Mammary epithelial cell (primary cell): Measurements from ENCODE around the gene ADGRE1.

Source experiments
- EZH2 ChIP-seq: IDR thresholded peaks from 2 replicates; pipeline ENCODE4 v1.6.1; 2012; ENCODE audit warnings: low read length, inconsistent platforms, borderline replicate concordance
- TF ChIP-seq, protein P1 (sequence below), 2 donors: IDR thresholded peaks in 1 of 2; conservative IDR thresholded peaks in 1 of 2; 2 replicates each; pipeline ENCODE4 v1.5.1; 2011 to 2012; ENCODE audit warnings: inconsistent platforms in 2 of 2, low read length in 2 of 2, mild to moderate bottlenecking in 2 of 2, control low read depth in 1 of 2, low read depth in 1 of 2; ENCODE audit not compliant: insufficient read depth in 1 of 2; ENCODE audit errors: extremely low read depth in 1 of 2

DNA sequence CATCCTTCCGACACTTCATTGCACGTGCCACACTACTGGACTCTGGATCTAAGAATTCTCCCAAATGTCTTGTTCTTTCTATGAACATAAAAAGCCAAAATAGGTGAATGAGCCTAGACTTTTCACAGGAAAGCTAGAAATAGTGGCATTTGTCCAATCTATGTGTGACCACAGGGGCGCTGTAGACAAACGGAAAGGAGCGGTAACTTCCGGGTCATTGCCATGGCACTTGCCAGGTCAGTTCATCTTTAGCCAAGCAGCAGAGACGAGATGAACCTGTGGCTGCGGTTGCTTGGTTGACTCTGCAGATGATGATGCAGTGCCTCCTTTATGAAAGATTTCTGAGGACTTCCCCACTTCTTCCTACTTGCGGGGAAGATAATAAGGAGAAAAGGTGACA is 65.6 kb downstream of the ADGRE1 start:
- TF ChIP-seq, protein P1, sequence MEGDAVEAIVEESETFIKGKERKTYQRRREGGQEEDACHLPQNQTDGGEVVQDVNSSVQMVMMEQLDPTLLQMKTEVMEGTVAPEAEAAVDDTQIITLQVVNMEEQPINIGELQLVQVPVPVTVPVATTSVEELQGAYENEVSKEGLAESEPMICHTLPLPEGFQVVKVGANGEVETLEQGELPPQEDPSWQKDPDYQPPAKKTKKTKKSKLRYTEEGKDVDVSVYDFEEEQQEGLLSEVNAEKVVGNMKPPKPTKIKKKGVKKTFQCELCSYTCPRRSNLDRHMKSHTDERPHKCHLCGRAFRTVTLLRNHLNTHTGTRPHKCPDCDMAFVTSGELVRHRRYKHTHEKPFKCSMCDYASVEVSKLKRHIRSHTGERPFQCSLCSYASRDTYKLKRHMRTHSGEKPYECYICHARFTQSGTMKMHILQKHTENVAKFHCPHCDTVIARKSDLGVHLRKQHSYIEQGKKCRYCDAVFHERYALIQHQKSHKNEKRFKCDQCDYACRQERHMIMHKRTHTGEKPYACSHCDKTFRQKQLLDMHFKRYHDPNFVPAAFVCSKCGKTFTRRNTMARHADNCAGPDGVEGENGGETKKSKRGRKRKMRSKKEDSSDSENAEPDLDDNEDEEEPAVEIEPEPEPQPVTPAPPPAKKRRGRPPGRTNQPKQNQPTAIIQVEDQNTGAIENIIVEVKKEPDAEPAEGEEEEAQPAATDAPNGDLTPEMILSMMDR (conservative IDR thresholded peaks at IDR 0.05 in 1 of 2, IDR thresholded peaks at IDR 0.05 in 1 of 2; ENCODE audit: extremely low read depth in 1 of 2, insufficient read depth in 1 of 2, low read depth in 1 of 2, low read length in 2 of 2): no peak
- no peak for TF ChIP-seq EZH2
